H1 (cell line): ENCODE data around the gene CCL25. TPM values are rescaled to one million over a fixed set of nuclear protein-coding genes. Genes with fewer than 3 reads are reported as not detected.

Experiments
- CTCF ChIA-PET: fragments of 300-600 bp; sonication (Branson Sonifier 250); formaldehyde crosslinking; loops from one replicate; lab custom pipeline; 2021; ENCODE audit not compliant: partially characterized antibody; lab: Charles Lee
- POLR2A ChIA-PET: fragments of 300-600 bp; sonication (Branson Sonifier 250); formaldehyde crosslinking; loops from one replicate; lab custom pipeline; 2021; ENCODE audit warnings: inconsistent platforms; ENCODE audit not compliant: partially characterized antibody; lab: Charles Lee
- DNase-seq, 2 experiments: peaks; one replicate each; pipeline versions ENCODE4 v3.0.0 to v3.0.0-alpha.2; 2010 to 2022; ENCODE audit warnings: low spot score in 2 of 2, low read depth in 1 of 2, mixed read lengths in 1 of 2
- FAIRE-seq: peaks from 2 replicates; lab custom pipeline; 2011; peaks lifted over from hg19 to GRCh38; lab: Jason Lieb, UNC
- H2AFZ ChIP-seq: 2 replicates; pipeline ENCODE4 v1.8.1; 2012; ENCODE audit warnings: low read length, inconsistent platforms
- H2AK5ac ChIP-seq: 2 replicates; pipeline ENCODE4 v1.6.1; 2013; ENCODE audit warnings: low read depth, low read length
- H2BK120ac ChIP-seq: replicated peaks from 2 replicates; pipeline ENCODE3; 2013; ENCODE audit warnings: low read depth, low read length, inconsistent platforms
- H2BK12ac ChIP-seq: 2 replicates; pipeline ENCODE4 v1.6.1; 2013; ENCODE audit warnings: low read depth, low read length
- H2BK15ac ChIP-seq: 2 replicates; pipeline ENCODE4 v1.6.1; 2013; ENCODE audit warnings: low read length
- H2BK20ac ChIP-seq: 2 replicates; pipeline ENCODE4 v1.6.1; 2013; ENCODE audit warnings: low read length
- H2BK5ac ChIP-seq: 2 replicates; pipeline ENCODE4 v1.6.1; 2013; ENCODE audit warnings: low read depth, low read length
- H3K14ac ChIP-seq: 2 replicates; pipeline ENCODE4 v1.6.1; 2013; ENCODE audit warnings: inconsistent platforms; ENCODE audit not compliant: insufficient read length
- H3K18ac ChIP-seq: 2 replicates; pipeline ENCODE4 v1.6.1; 2013; ENCODE audit warnings: low read length; ENCODE audit errors: extremely low read depth
- H3K23ac ChIP-seq: 2 replicates; pipeline ENCODE4 v1.6.1; 2013; ENCODE audit warnings: inconsistent platforms; ENCODE audit not compliant: insufficient read length
- H3K23me2 ChIP-seq: 2 replicates; pipeline ENCODE4 v1.6.1; 2013; ENCODE audit warnings: low read depth, low read length
- H3K27ac ChIP-seq: 2 replicates; pipeline ENCODE4 v1.6.1; 2011; ENCODE audit warnings: low read depth, low read length, inconsistent platforms
- H3K27me3 ChIP-seq, 4 experiments: replicated peaks in 1 of 4; 1 replicate in 1 of 4; 2 replicates in 3 of 4; pipeline versions ENCODE4 v1.6.1 to v1.8.1; 2011 to 2013; ENCODE audit warnings: low read length in 3 of 4, mild to moderate bottlenecking in 3 of 4, inconsistent platforms in 2 of 4, mixed read lengths in 2 of 4, moderate library complexity in 1 of 4; ENCODE audit not compliant: control insufficient read depth in 3 of 4, insufficient read depth in 3 of 4; ENCODE audit errors: extremely low read depth in 1 of 4
- H3K36me3 ChIP-seq, 4 experiments: 2 replicates each; pipeline versions ENCODE4 v1.6.1 to v1.8.1; 2011 to 2013; ENCODE audit warnings: mild to moderate bottlenecking in 4 of 4, low read length in 3 of 4, moderate library complexity in 2 of 4, control low read depth in 1 of 4, inconsistent platforms in 1 of 4; ENCODE audit not compliant: insufficient read depth in 4 of 4, control insufficient read depth in 2 of 4
- H3K4ac ChIP-seq: replicated peaks from 2 replicates; pipeline ENCODE3; 2013; ENCODE audit warnings: low read length, low read depth, mixed read lengths, inconsistent platforms; ENCODE audit not compliant: insufficient read length
- H3K4me1 ChIP-seq, 4 experiments: replicated peaks in 1 of 4; 1 replicate in 1 of 4; 2 replicates in 3 of 4; pipeline versions ENCODE4 v1.6.1 to v1.8.1; 2011 to 2013; ENCODE audit warnings: low read length in 3 of 4, inconsistent platforms in 2 of 4, mixed read lengths in 1 of 4; ENCODE audit not compliant: insufficient read depth in 4 of 4, control insufficient read depth in 3 of 4
- H3K4me2 ChIP-seq, 2 experiments: 2 replicates each; pipeline versions ENCODE4 v1.6.1 to v1.8.1; 2011 to 2013; ENCODE audit warnings: low read depth in 2 of 2, low read length in 2 of 2, control low read depth in 1 of 2, inconsistent platforms in 1 of 2, mild to moderate bottlenecking in 1 of 2; ENCODE audit not compliant: insufficient read depth in 1 of 2
- H3K4me3 ChIP-seq, 4 experiments: fragments of 200-600, 300-600 bp in 1 of 4; sonication (generic), shearing (Covaris generic), sonication (Bioruptor Twin) in 1 of 4; 2 replicates each; pipeline versions ENCODE4 v1.5.1 to v1.8.1; 2011 to 2016; ENCODE audit warnings: low read length in 4 of 4, low read depth in 3 of 4, control low read depth in 2 of 4, inconsistent platforms in 2 of 4, mild to moderate bottlenecking in 2 of 4, mixed read lengths in 1 of 4, moderate library complexity in 1 of 4; ENCODE audit not compliant: insufficient read depth in 2 of 4; ENCODE audit errors: extremely low read depth in 1 of 4
- H3K56ac ChIP-seq: replicated peaks from 2 replicates; pipeline ENCODE3; 2013; ENCODE audit warnings: low read depth, mild to moderate bottlenecking, mixed read lengths, low read length, inconsistent platforms; ENCODE audit not compliant: insufficient read length
- H3K79me1 ChIP-seq: 2 replicates; pipeline ENCODE4 v1.6.1; 2013; ENCODE audit warnings: low read depth, low read length, control low read depth
- H3K79me2 ChIP-seq, 2 experiments: 2 replicates each; pipeline versions ENCODE4 v1.6.1 to v1.8.1; 2012 to 2013; ENCODE audit warnings: low read length in 2 of 2, mild to moderate bottlenecking in 2 of 2, inconsistent platforms in 1 of 2; ENCODE audit not compliant: insufficient read depth in 2 of 2, control insufficient read depth in 1 of 2
- H3K9ac ChIP-seq, 4 experiments: replicated peaks in 1 of 4; 1 replicate in 1 of 4; 2 replicates in 3 of 4; pipeline versions ENCODE4 v1.6.1 to v1.8.1; 2011 to 2013; ENCODE audit warnings: low read depth in 3 of 4, low read length in 3 of 4, control low read depth in 2 of 4, mild to moderate bottlenecking in 2 of 4, moderate library complexity in 2 of 4, inconsistent platforms in 1 of 4; ENCODE audit errors: extremely low read depth in 1 of 4
- H3K9me3 ChIP-seq, 2 experiments: 2 replicates each; pipeline versions ENCODE4 v1.6.1 to v1.8.1; 2012 to 2013; ENCODE audit warnings: mild to moderate bottlenecking in 2 of 2, moderate library complexity in 2 of 2, control low read depth in 1 of 2, inconsistent platforms in 1 of 2, low read depth in 1 of 2, low read length in 1 of 2, mixed read lengths in 1 of 2; ENCODE audit not compliant: insufficient read depth in 2 of 2
- H4K20me1 ChIP-seq, 2 experiments: replicated peaks in 1 of 2; 2 replicates each; pipeline versions ENCODE3 to v1.8.1; 2011 to 2013; ENCODE audit warnings: inconsistent platforms in 2 of 2, low read length in 2 of 2, mild to moderate bottlenecking in 1 of 2; ENCODE audit not compliant: insufficient read depth in 2 of 2, control insufficient read depth in 1 of 2
- H4K5ac ChIP-seq: 2 replicates; pipeline ENCODE4 v1.6.1; 2013; ENCODE audit warnings: low read length, low read depth, mixed read lengths, inconsistent platforms; ENCODE audit not compliant: insufficient read length
- H4K8ac ChIP-seq: 2 replicates; pipeline ENCODE4 v1.8.0; 2013; ENCODE audit warnings: mild to moderate bottlenecking, moderate library complexity, low read length, inconsistent platforms; ENCODE audit not compliant: insufficient read depth; ENCODE audit errors: extremely low read depth
- H4K91ac ChIP-seq: replicated peaks from 2 replicates; pipeline ENCODE3; 2013; ENCODE audit warnings: low read length, mixed read lengths, inconsistent platforms; ENCODE audit not compliant: insufficient read length
- BACH1 ChIP-seq: IDR thresholded peaks from 2 replicates; pipeline ENCODE4 v1.6.1; 2012; ENCODE audit warnings: low read length, improper control_type of control experiment
- CHD1 ChIP-seq: IDR thresholded peaks from 2 replicates; pipeline ENCODE4 v1.6.1; 2012; ENCODE audit warnings: low read depth, low read length, improper control_type of control experiment
- CREB1 ChIP-seq: IDR thresholded peaks from 2 replicates; pipeline ENCODE4 v1.6.1; 2012; ENCODE audit warnings: inconsistent platforms
- CTBP2 ChIP-seq: IDR thresholded peaks from 2 replicates; pipeline ENCODE4 v1.7.0; 2011; ENCODE audit warnings: borderline replicate concordance, mild to moderate bottlenecking, moderate library complexity, mixed read lengths, low read length; ENCODE audit not compliant: insufficient read depth, insufficient read length
- GTF2F1 ChIP-seq: IDR thresholded peaks from 2 replicates; pipeline ENCODE4 v1.6.1; 2012; ENCODE audit warnings: low read depth, low read length, improper control_type of control experiment, borderline replicate concordance
- HDAC6 ChIP-seq: IDR thresholded peaks from one replicate; pipeline ENCODE4 v1.7.1; 2012; ENCODE audit warnings: low read depth, mild to moderate bottlenecking, inconsistent platforms, low read length, moderate library complexity
- RFX5 ChIP-seq: IDR thresholded peaks from 2 replicates; pipeline ENCODE4 v1.6.1; 2011; ENCODE audit warnings: low read depth, low read length, improper control_type of control experiment, borderline replicate concordance
- RXRA ChIP-seq: IDR thresholded peaks from 2 replicates; pipeline ENCODE4 v1.6.1; 2011; ENCODE audit warnings: low read depth, mild to moderate bottlenecking, low read length, moderate library complexity; ENCODE audit not compliant: insufficient read depth
- TAF1 ChIP-seq: IDR thresholded peaks from 2 replicates; pipeline ENCODE4 v1.6.1; 2011; ENCODE audit warnings: mild to moderate bottlenecking, low read depth, low read length
- TCF12 ChIP-seq: IDR thresholded peaks from 2 replicates; pipeline ENCODE4 v1.6.1; 2011; ENCODE audit warnings: low read depth, mild to moderate bottlenecking, low read length
- WGBS, 2 experiments: shearing (Covaris generic) in 1 of 2; methylation state at CpG; one replicate each; pipeline versions ENCODE4 v1.1.6 to v1.1.7; 2013 to 2015; ENCODE audit warnings: low lambda C conversion rate in 2 of 2, mixed read lengths in 2 of 2, inconsistent platforms in 1 of 2, low coverage in 1 of 2, missing lambda C conversion rate in 1 of 2; ENCODE audit not compliant: insufficient replicate concordance in 2 of 2, insufficient coverage in 1 of 2, insufficient read length in 1 of 2; ENCODE audit errors: extremely low coverage in 1 of 2, missing lambda C conversion rate in 1 of 2; 5-methylcytosine and 5-hydroxymethylcytosine counted together
- polyA plus RNA-seq, 7 experiments: library from polyadenylated mRNA; depleted of rRNA in 3 of 7; stranded (reverse) in 5 of 7; unstranded in 2 of 7; fragments of >200 nt in 5 of 7; fragments of 200-250 nt in 2 of 7; gene quantifications; 1 replicate in 5 of 7; 2 replicates in 1 of 7; 4 replicates in 1 of 7; pipeline versions ENCODE4 v1.2.1 to v1.2.3, GENCODE V29; 2011 to 2013; ENCODE audit warnings: missing spikeins in 2 of 7, mixed read lengths in 2 of 7
- total RNA-seq: library from RNA; stranded (reverse); fragmentation: NEBNext Ultra II Directional; extraction: Animal tissue kit (Norgen Biotek cat#: 25700); gene quantifications from 2 replicates; pipeline ENCODE4 v1.2.1, GENCODE V29; 2021

Gene CCL25
- total and polyA plus RNA-seq, 2 of the 8 experiments (the other 6 are each of a cell fraction or from before 2014, with no cell fraction given): 0.59 TPM; not detected in 1

DNA sequence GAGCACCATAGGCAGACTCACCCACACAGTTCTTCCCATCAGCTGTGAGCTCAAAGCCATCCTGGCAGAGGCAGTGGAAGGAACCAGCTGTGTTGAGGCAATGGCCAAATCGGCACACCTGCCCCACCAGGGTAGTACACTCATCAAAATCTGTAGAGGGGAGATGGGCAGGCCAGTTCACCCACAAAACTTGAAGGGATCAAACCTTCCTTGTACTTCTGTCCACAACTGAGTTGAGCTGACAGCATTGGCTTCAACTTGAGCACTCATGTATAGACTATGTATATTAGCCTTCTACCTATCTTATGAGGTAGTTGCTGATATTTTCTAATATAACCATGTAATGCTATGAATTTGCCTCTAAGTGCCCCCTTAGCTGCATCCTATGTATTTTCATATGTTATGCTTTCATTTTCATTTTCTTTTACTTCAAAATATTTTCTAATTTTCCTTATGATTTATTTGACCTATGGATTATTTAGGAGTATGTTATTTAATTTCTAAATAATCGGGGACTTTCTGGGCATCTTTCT lies 42.9 kb downstream of the CCL25 start:
- Histone ChIP-seq H3K36me3 (peaks cover 27 to 56% (median 44%) of the 10 kb centered on the region in 4 experiments), H2BK120ac (no peak overlapping the region), H4K20me1 (no peaks in the 10 kb centered on the region), H2BK12ac (no peak overlapping the region), H2BK15ac (no peak overlapping the region), H3K18ac (no peak overlapping the region), H3K27ac (no peak overlapping the region), H2BK20ac (no peak overlapping the region), H3K56ac (no peak overlapping the region), H4K8ac (no peak overlapping the region; the same call in 1 of the 2 replicates), H3K23me2 (no peaks in the 10 kb centered on the region), H3K4ac (no peak overlapping the region), H3K4me2 (no peak overlapping the region), H3K79me1 (no peaks in the 10 kb centered on the region; the same call in 1 of the 2 replicates), H3K23ac (no peak overlapping the region), H3K4me1 (no peaks in the 10 kb centered on the region), H4K91ac (no peak overlapping the region), H2AK5ac (no peak overlapping the region), H3K4me3 (no peak overlapping the region), H2AFZ (no peak overlapping the region), H3K9ac (no peak overlapping the region), H4K5ac (no peak overlapping the region), H3K14ac (no peak overlapping the region), H3K79me2 (no peaks in the 10 kb centered on the region), H3K27me3 (no peaks in the 10 kb centered on the region), H3K9me3 (peaks cover 18% of the 10 kb centered on the region in 2 experiments), H2BK5ac (no peak overlapping the region)
- DNase-seq: no peak
- FAIRE-seq: no peak
- no peak for TF ChIP-seq RFX5
- TF ChIP-seq RXRA: no peak
- TF ChIP-seq TAF1: no peak
- no peak for TF ChIP-seq HDAC6
- TF ChIP-seq CHD1: no peak
- TF ChIP-seq BACH1: no peak
- TF ChIP-seq GTF2F1: no peak
- no peak for TF ChIP-seq CREB1
- TF ChIP-seq CTBP2: no peak
- no peak for TF ChIP-seq TCF12
- ChIA-PET CTCF (no interaction called here), POLR2A (interaction anchor here (0.9 to 1.6 kb wide), 2 partner anchors 18 to 147 kb away, joined by 3 to 4 read pairs; no protein-coding TSS in a partner anchor)
- WGBS, 2 experiments: 87% methylated on average over 2 of the region's 2 CpGs; no CpG with 5 or more reads in 1 of the 2 experiments
